ENCODE data around the gene LRRC4C. TPM values are rescaled to one million over a fixed set of nuclear protein-coding genes. Genes with fewer than 3 reads are reported as not detected.

The LRRC4C gene
- total and polyA plus RNA-seq, 10 of the 15 experiments (the other 5 are each of a cell fraction or from before 2014, with no cell fraction given) = 1.5 TPM; not detected in 9

GRCh38 chr11:40434926-40435325, 1024.5 kb downstream of the LRRC4C start (continued):
- TF ChIP-seq, protein P1, sequence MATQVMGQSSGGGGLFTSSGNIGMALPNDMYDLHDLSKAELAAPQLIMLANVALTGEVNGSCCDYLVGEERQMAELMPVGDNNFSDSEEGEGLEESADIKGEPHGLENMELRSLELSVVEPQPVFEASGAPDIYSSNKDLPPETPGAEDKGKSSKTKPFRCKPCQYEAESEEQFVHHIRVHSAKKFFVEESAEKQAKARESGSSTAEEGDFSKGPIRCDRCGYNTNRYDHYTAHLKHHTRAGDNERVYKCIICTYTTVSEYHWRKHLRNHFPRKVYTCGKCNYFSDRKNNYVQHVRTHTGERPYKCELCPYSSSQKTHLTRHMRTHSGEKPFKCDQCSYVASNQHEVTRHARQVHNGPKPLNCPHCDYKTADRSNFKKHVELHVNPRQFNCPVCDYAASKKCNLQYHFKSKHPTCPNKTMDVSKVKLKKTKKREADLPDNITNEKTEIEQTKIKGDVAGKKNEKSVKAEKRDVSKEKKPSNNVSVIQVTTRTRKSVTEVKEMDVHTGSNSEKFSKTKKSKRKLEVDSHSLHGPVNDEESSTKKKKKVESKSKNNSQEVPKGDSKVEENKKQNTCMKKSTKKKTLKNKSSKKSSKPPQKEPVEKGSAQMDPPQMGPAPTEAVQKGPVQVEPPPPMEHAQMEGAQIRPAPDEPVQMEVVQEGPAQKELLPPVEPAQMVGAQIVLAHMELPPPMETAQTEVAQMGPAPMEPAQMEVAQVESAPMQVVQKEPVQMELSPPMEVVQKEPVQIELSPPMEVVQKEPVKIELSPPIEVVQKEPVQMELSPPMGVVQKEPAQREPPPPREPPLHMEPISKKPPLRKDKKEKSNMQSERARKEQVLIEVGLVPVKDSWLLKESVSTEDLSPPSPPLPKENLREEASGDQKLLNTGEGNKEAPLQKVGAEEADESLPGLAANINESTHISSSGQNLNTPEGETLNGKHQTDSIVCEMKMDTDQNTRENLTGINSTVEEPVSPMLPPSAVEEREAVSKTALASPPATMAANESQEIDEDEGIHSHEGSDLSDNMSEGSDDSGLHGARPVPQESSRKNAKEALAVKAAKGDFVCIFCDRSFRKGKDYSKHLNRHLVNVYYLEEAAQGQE (IDR thresholded peaks at IDR 0.05; ENCODE audit: low read depth, low read length) = no peak
- no peak for TF ChIP-seq KAT2A (conservative IDR thresholded peaks at IDR 0.05; ENCODE audit: control insufficient read depth, low read depth, low read length)
- TF ChIP-seq, protein P2, sequence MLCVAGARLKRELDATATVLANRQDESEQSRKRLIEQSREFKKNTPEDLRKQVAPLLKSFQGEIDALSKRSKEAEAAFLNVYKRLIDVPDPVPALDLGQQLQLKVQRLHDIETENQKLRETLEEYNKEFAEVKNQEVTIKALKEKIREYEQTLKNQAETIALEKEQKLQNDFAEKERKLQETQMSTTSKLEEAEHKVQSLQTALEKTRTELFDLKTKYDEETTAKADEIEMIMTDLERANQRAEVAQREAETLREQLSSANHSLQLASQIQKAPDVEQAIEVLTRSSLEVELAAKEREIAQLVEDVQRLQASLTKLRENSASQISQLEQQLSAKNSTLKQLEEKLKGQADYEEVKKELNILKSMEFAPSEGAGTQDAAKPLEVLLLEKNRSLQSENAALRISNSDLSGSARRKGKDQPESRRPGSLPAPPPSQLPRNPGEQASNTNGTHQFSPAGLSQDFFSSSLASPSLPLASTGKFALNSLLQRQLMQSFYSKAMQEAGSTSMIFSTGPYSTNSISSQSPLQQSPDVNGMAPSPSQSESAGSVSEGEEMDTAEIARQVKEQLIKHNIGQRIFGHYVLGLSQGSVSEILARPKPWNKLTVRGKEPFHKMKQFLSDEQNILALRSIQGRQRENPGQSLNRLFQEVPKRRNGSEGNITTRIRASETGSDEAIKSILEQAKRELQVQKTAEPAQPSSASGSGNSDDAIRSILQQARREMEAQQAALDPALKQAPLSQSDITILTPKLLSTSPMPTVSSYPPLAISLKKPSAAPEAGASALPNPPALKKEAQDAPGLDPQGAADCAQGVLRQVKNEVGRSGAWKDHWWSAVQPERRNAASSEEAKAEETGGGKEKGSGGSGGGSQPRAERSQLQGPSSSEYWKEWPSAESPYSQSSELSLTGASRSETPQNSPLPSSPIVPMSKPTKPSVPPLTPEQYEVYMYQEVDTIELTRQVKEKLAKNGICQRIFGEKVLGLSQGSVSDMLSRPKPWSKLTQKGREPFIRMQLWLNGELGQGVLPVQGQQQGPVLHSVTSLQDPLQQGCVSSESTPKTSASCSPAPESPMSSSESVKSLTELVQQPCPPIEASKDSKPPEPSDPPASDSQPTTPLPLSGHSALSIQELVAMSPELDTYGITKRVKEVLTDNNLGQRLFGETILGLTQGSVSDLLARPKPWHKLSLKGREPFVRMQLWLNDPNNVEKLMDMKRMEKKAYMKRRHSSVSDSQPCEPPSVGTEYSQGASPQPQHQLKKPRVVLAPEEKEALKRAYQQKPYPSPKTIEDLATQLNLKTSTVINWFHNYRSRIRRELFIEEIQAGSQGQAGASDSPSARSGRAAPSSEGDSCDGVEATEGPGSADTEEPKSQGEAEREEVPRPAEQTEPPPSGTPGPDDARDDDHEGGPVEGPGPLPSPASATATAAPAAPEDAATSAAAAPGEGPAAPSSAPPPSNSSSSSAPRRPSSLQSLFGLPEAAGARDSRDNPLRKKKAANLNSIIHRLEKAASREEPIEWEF (IDR thresholded peaks at IDR 0.05; ENCODE audit: insufficient replicate concordance, low read depth, low read length) = no peak
- TF ChIP-seq ZNF687 (IDR thresholded peaks at IDR 0.05) = no peak
